ENCODE measurements around the gene GOLGA7B. TPM values are rescaled to one million over a fixed set of nuclear protein-coding genes. Genes with fewer than 3 reads are reported as not detected.

GOLGA7B gene
- total RNA-seq, 1 donor from 2014 or later: 0.98 TPM

DNA sequence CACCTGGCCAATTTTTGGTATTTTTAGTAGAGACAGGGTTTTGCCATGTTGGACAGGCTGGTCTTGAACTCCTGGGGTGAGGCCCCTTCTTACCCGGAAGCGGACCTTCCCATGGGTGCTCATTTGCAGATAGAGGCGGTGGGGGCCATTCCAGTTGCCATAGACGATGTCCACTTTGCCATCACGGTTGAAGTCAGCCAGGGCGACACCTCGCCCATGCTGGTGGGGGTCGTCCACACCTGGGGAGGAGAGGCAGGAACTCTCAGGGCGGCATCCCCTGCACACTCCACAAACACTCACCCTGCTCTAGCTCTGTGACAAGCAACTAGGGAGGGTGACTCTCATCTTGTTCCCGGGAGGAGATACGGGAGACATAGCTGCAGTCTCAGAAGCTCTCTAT is 54.9 kb downstream of the GOLGA7B start:
- Histone ChIP-seq H3K27ac (no peak overlapping the region), H3K4me1 (no peaks in the 10 kb centered on the region), H3K4me3 (no peak overlapping the region), H3K36me3 (no peaks in the 10 kb centered on the region), H3K9me3 (no peaks in the 10 kb centered on the region), H3K27me3 (no peaks in the 10 kb centered on the region)
- no peak for ATAC-seq
- intact Hi-C loops (cut with DNase I): no loop called here
- DNase-seq: no peak
- TF ChIP-seq, protein P1, sequence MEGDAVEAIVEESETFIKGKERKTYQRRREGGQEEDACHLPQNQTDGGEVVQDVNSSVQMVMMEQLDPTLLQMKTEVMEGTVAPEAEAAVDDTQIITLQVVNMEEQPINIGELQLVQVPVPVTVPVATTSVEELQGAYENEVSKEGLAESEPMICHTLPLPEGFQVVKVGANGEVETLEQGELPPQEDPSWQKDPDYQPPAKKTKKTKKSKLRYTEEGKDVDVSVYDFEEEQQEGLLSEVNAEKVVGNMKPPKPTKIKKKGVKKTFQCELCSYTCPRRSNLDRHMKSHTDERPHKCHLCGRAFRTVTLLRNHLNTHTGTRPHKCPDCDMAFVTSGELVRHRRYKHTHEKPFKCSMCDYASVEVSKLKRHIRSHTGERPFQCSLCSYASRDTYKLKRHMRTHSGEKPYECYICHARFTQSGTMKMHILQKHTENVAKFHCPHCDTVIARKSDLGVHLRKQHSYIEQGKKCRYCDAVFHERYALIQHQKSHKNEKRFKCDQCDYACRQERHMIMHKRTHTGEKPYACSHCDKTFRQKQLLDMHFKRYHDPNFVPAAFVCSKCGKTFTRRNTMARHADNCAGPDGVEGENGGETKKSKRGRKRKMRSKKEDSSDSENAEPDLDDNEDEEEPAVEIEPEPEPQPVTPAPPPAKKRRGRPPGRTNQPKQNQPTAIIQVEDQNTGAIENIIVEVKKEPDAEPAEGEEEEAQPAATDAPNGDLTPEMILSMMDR (IDR thresholded peaks at IDR 0.05): no peak

DNA sequence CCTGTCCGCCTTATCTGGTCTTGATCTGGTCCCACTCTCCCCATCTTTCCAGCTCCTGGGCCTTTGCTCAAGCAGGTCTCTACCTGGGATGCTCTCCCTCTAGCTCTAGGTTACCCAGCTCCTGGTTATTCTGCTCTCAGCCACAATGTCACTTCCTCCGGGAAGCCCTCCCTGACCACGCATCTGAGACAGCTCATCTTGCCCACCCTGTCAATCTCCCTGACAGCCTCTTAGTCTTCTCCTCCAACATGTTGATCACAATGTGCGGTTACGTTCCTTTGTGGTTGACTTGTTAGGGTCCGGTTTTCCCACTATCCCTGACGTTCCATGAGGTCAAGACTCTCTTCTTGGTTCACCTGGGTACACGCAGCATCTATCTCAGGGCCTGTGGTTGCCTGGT is 55.6 kb downstream of the GOLGA7B start:
- intact Hi-C loops (cut with DNase I): no loop called here
- ATAC-seq: no peak

DNA sequence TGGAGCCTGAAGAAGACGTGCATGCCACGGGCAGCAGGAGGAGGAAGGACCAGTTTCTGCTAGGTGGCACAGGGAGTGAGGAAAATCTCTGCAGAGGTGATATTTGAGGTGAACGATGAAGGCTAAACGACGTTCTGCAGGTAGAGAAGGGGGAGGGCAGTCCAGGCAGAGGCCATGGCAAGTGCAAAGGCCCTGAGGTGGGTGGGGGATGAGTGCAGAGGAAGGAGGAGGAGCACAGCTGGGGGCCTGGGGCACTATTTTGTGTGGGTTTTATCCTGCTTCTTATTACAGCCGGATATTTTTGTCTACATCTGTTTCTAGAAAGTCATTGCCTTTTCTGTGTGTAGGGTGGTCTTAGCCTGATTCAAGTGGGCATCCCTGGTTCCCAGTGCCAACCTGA is 57.6 kb downstream of the GOLGA7B start:
- intact Hi-C loops (cut with DNase I): no loop called here
- Histone ChIP-seq H3K9me3 (no peaks in the 10 kb centered on the region), H3K36me3 (no peaks in the 10 kb centered on the region), H3K27ac (no peak overlapping the region), H3K4me3 (no peak overlapping the region), H3K27me3 (no peaks in the 10 kb centered on the region), H3K4me1 (no peaks in the 10 kb centered on the region)
- ATAC-seq: no peak
- TF ChIP-seq, protein P1 (IDR thresholded peaks at IDR 0.05): no peak
- no peak for DNase-seq

More for the DNA sequence above, 55.6 kb downstream of the GOLGA7B start:
- Histone ChIP-seq H3K4me1 (no peaks in the 10 kb centered on the region), H3K36me3 (no peaks in the 10 kb centered on the region), H3K9me3 (no peaks in the 10 kb centered on the region), H3K27me3 (no peaks in the 10 kb centered on the region), H3K4me3 (no peak overlapping the region), H3K27ac (no peak overlapping the region)
- no peak for DNase-seq
- TF ChIP-seq, protein P1 (IDR thresholded peaks at IDR 0.05): no peak

DNA sequence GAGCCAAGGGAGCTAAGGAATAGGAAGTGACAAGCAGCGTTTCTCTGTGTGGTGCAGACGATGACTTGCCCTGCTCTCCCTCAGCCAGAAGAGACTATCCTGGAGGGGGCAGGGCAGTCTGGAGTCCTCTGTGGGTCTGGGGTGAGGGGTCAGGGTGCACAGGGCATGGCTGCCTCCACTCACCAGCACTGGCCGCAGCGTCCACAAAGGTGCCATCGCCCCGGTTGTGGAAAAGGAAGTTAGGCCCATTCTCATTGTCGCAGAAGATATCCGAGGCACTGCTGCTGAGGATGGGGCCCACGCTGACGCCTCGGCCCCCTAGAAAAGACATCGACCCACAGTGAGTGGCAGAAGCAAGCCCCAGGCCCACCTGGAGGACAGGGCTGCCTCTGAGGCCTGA is 58.2 kb downstream of the GOLGA7B start:
- intact Hi-C loops (cut with DNase I): no loop called here
- H3K27me3 ChIP-seq: no peaks in the 10 kb centered on the region
- no peaks in the 10 kb centered on the region for H3K36me3 ChIP-seq
- TF ChIP-seq, protein P1 (IDR thresholded peaks at IDR 0.05): no peak
- H3K4me3 ChIP-seq: no peak overlapping the region
- no peak for DNase-seq
- H3K27ac ChIP-seq: no peak overlapping the region
- no peaks in the 10 kb centered on the region for H3K4me1 ChIP-seq
- no peaks in the 10 kb centered on the region for H3K9me3 ChIP-seq
- ATAC-seq: no peak

DNA sequence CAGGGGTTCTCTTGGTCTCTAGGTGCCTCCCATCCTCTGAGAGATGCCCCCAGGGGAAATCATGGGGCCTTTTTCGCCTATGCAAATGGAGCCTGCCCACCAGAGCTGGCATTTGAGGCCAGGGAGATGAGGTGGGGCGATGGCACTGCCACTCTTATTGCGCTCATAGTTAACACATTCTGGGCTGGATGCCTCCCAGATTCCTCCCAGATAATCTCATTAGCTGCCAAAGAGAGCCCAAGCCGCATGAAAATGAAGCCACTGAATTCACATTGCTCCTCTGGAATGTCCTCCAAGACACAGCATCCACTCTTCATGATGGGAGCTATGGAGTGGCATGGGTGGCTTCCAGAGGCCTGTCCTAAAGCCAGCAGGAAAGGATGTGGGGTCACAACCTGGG is 61.0 kb downstream of the GOLGA7B start:
- Histone ChIP-seq H3K27me3 (no peaks in the 10 kb centered on the region), H3K27ac (no peak overlapping the region), H3K4me1 (no peaks in the 10 kb centered on the region), H3K36me3 (no peaks in the 10 kb centered on the region), H3K9me3 (no peaks in the 10 kb centered on the region), H3K4me3 (no peak overlapping the region)
- intact Hi-C loops (cut with DNase I): loop anchor here (10.0 kb wide), 1 partner anchor 134 kb away; no protein-coding TSS in a partner anchor
- TF ChIP-seq, protein P1 (IDR thresholded peaks at IDR 0.05): no peak
- DNase-seq (no peak), ATAC-seq (no peak)

DNA sequence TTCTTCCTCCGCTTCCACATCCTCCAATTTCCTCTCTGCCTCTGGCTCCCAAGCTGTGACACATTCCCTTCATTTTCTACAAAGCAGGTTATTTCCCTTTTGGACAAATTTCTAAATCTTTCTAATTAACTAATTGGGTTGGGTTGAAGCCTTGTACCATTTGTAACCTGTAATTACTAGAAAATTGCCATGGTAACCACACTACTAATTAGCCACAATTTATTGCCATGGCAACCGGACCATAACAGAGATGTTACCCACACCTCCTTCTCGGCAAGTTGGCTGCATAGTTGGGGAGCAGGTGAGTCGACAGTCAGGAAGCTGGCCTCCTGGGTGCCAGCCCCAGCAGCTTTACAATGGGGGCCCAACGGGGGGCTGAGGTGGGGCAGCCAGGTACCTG is 61.6 kb downstream of the GOLGA7B start:
- TF ChIP-seq, protein P1 (IDR thresholded peaks at IDR 0.05): no peak
- ATAC-seq: no peak
- Histone ChIP-seq H3K27ac (no peak overlapping the region), H3K27me3 (no peaks in the 10 kb centered on the region), H3K4me3 (no peak overlapping the region), H3K36me3 (no peaks in the 10 kb centered on the region), H3K4me1 (peaks cover 2% of the 10 kb centered on the region), H3K9me3 (no peaks in the 10 kb centered on the region)
- no peak for DNase-seq
- intact Hi-C loops (cut with DNase I): loop anchor here (10.0 kb wide), 1 partner anchor 134 kb away; no protein-coding TSS in a partner anchor
